Testis (tissue), 3 donors: ENCODE results near the gene H6PD. TPM values are rescaled to one million over a fixed set of nuclear protein-coding genes. Genes with fewer than 3 reads are reported as not detected.

Experiments
- DNase-seq: peaks from one replicate; pipeline ENCODE4 v3.0.0-alpha.2; 2019
- H3K27ac ChIP-seq, 2 donors: fragments of 200-600 bp; sonication (generic); one replicate each; pipeline ENCODE4 v1.5.1; 2019
- H3K27me3 ChIP-seq: fragments of 200-600 bp; sonication (generic); one replicate; pipeline ENCODE4 v1.5.1; 2019
- H3K36me3 ChIP-seq: fragments of 200-600 bp; sonication (generic); one replicate; pipeline ENCODE4 v1.5.1; 2017; ENCODE audit warnings: low read depth; ENCODE audit errors: missing control alignments
- H3K4me1 ChIP-seq: fragments of 200-600 bp; sonication (generic); one replicate; pipeline ENCODE4 v1.5.1; 2019
- H3K4me3 ChIP-seq, 2 donors: fragments of 200-600 bp; sonication (generic); one replicate each; pipeline ENCODE4 v1.5.1; 2017 to 2019
- H3K9me3 ChIP-seq: fragments of 200-600 bp; sonication (generic); one replicate; pipeline ENCODE4 v1.5.1; 2017
- POLR2A ChIP-seq: fragments of 450-650 bp; IDR thresholded peaks from one replicate; pipeline ENCODE4 v1.6.1; 2017; ENCODE audit warnings: antibody characterized with exemption, mild to moderate bottlenecking, moderate library complexity
- WGBS, 2 donors: methylation state at CpG; one replicate each; pipeline ENCODE4 v1.1.5; 2018; 5-methylcytosine and 5-hydroxymethylcytosine counted together
- intact Hi-C: fragments of 100-400 bp; cut with DNase I; formaldehyde crosslinking; loops from one replicate; pipeline ENCODE4 v1.15.1; 2023; ENCODE audit warnings: low total_unique reads
- polyA plus RNA-seq: library from polyadenylated mRNA; stranded (reverse); fragments of 350-450 nt; fragmentation: Illumina TruSeq; extraction: RNeasy Lipid Tissue Mini Kit (QIAGEN cat#74804); gene quantifications from one replicate; pipeline ENCODE4 v1.2.3, GENCODE V29; 2014; ENCODE audit warnings: low read depth, low replicate concordance; ENCODE audit not compliant: insufficient read depth
- total RNA-seq, 2 donors: library from RNA; depleted of rRNA; stranded (reverse); fragments of >200 nt; gene quantifications; one replicate each; pipeline ENCODE4 v1.2.3, GENCODE V29; 2016
- TF ChIP-seq, protein P1 (sequence below), 3 experiments: fragments of 450-650 bp in 2 of 3; fragments of 200-600 bp in 1 of 3; sonication (generic) in 1 of 3; IDR thresholded peaks; one replicate each; pipeline ENCODE4 v1.5.1; 2016 to 2019; ENCODE audit warnings: antibody characterized with exemption in 3 of 3, mild to moderate bottlenecking in 2 of 3, moderate library complexity in 1 of 3

Gene H6PD
- total and polyA plus RNA-seq, 3 donors from 2014 or later: 23.8 to 67.8 (median 55.0) TPM

DNA sequence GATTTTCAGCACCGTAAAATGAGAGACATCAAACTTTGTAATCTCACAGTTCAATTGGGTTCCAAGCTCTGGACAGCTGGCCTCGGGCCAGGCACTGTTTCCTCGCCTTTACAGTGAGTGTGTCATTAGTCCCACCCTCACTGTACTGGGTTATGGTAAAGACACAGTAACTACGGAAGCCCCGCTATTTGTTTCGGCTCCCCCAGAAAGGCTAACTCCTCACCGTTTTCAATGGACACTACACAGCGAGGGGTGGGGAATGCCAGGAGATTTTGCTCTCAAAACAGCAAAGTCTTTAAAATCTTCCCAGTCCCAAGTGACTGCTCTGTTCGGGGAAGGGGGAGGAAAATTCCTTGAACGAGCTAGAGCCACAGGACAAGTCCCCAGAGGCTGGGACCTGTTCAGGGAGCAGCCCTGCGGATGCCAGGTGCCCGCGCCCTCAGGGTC lies 57.4 kb downstream of the H6PD start:
- H3K4me1 ChIP-seq: peaks cover 40% of the 10 kb centered on the region
- WGBS, 2 donors: 2 to 4% methylated on average over 10 to 13 of the region's 13 CpGs
- intact Hi-C loops: loop anchor here (10.0 kb wide), 1 partner anchor 153 kb away; no protein-coding TSS in a partner anchor
- H3K27ac ChIP-seq: peak overlapping the region; percentile 74 to 93
- no peak for TF ChIP-seq POLR2A
- TF ChIP-seq, protein P1, sequence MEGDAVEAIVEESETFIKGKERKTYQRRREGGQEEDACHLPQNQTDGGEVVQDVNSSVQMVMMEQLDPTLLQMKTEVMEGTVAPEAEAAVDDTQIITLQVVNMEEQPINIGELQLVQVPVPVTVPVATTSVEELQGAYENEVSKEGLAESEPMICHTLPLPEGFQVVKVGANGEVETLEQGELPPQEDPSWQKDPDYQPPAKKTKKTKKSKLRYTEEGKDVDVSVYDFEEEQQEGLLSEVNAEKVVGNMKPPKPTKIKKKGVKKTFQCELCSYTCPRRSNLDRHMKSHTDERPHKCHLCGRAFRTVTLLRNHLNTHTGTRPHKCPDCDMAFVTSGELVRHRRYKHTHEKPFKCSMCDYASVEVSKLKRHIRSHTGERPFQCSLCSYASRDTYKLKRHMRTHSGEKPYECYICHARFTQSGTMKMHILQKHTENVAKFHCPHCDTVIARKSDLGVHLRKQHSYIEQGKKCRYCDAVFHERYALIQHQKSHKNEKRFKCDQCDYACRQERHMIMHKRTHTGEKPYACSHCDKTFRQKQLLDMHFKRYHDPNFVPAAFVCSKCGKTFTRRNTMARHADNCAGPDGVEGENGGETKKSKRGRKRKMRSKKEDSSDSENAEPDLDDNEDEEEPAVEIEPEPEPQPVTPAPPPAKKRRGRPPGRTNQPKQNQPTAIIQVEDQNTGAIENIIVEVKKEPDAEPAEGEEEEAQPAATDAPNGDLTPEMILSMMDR (IDR thresholded peaks at IDR 0.05): no peak
- H3K4me3 ChIP-seq: peak overlapping the region; percentile 74 to 86
- H3K27me3 ChIP-seq: no peaks in the 10 kb centered on the region
- H3K36me3 ChIP-seq: no peaks in the 10 kb centered on the region
- DNase-seq: peak; percentile 75
- H3K9me3 ChIP-seq: no peaks in the 10 kb centered on the region

DNA sequence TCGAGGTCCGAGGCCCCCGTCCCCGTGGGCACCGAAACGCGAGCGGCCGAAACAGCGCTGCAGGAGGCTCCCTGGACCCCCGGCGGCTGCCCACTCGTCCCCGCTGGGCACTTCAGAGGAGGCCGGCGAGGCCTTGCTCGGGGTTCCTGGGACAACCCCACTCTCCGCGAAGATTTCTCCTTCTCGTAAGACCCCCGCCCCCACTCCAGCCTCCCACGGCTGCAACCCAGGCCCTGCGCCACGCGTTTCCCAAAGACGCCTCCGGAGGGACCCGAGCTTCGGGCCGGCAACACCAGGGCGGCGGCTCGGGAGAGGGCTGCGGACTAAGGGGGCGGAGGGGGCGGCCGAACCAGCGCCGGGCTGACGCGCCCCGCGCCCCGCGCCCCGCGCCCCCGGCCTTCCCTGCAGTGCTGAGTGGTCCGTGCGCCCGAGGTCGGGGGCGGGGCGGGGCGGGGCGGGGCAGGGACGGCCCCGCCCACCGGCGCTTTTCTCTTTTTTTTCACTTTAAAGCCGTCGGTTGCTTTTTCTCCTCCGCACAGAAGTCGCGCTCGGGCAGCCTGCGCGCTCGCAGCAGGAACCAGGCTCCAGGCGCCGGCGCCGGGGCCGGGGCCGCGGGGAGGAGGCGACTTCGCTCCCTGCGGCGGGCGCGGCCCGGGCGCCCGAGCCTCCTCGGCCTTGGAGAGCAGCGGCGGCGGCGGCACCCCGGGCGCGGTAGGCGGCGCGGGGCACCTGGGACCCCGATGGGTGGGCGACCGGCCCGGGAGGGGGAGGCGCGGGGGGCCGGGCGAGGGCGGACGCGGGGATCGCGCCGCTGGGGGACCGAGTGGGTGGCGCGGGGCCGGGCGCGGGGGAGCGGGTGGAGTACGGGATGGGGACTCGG lies 58.0 kb downstream of the H6PD start, which contains the start of gene SPSB1:
TSS of gene SPSB1 (plus strand) at position 534 of the 880 bp plus-strand sequence. CDS start 62,998 bp downstream, outside the sequence.
- Histone ChIP-seq H3K4me3 (peak within 1 kb of the TSS; percentile 85 to 86), H3K27me3 (no peaks in the 10 kb centered on the region), H3K4me1 (peaks cover 40% of the 10 kb centered on the region), H3K27ac (peak within 1 kb of the TSS; percentile 74 to 93), H3K36me3 (no peaks in the 10 kb centered on the region), H3K9me3 (no peaks in the 10 kb centered on the region)
- intact Hi-C loops: loop anchor here (10.0 kb wide), 1 partner anchor 152 kb away; no protein-coding TSS in a partner anchor
- DNase-seq: peak; percentile 86
- TF ChIP-seq, protein P1 (IDR thresholded peaks at IDR 0.05): no peak
- peak; percentile 60 for TF ChIP-seq POLR2A
- WGBS, 2 donors: 0 to 2% methylated on average over 5 to 101 of the region's 119 CpGs

DNA sequence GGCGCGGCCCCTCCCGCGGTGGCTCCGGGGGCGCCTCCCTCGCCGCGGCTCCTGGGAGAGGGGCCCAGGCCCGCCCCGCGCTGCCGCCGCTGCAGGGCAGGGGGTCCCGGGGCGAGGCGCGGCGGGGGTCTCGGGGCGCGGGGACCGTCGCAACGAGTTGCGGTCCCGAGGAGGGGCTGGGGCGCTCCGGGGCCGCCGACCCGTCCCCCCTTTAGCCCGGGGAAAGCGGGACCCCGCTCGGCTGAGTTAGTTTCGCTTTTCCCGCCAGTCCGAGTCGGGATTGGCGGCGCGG lies 58.6 kb downstream of the H6PD start:
- DNase-seq: no peak
- TF ChIP-seq, protein P1 (IDR thresholded peaks at IDR 0.05): no peak
- TF ChIP-seq POLR2A: no peak
- H3K27me3 ChIP-seq: no peaks in the 10 kb centered on the region
- 0% methylated on average over 15 of the region's 43 CpGs; no CpG with 5 or more reads in 1 of the 2 donors for WGBS, 2 donors
- peaks cover 40% of the 10 kb centered on the region for H3K4me1 ChIP-seq
- H3K36me3 ChIP-seq: no peaks in the 10 kb centered on the region
- peak overlapping the region; percentile 85 to 86 for H3K4me3 ChIP-seq
- intact Hi-C loops: loop anchor here (10.0 kb wide), 1 partner anchor 152 kb away; no protein-coding TSS in a partner anchor
- H3K9me3 ChIP-seq: no peaks in the 10 kb centered on the region
- H3K27ac ChIP-seq: peak overlapping the region; percentile 39 to 93

DNA sequence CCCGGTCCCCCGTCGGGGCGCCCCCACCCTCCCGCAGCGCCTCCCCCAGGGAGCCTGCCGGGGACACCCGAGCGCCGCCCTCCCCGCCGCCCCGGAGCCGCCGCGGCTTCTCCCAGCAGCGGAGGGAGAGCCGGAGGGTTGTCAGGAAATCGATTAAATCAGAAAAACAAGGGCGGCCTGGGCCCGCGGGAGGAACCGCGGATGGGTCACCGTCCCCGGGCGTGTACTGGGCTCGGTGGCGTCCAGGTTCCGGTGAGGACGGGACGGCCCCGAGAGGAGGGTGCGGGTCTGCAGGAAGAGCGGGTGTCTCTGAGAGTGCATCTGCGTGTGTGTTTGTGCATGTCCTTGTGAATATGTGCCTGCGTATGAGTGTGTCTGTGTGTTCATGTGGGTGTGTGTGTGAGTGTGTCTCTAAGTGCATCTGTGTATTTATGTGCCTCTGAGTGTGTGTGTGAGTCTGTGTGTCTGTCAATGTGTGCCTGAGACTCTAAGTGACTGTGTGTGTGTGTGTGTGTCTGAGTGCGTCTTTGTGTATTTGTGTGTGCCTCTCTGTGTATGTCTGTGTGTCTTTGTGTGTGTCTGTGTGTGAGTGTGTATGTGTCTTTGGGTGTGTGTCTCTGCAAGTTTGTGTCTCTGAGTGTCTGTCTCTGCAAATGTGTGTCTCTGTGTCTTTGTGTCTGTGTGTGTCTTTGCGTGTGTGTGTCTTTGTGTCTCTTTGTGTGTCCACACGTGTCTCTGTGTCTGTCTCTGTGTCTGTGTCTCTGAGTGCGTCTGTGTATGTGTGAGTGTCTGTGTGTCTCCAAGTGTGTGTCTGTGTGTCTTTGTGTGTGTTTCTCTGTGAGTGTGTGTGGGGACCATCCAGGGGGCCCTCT lies 59.2 kb downstream of the H6PD start:
- no peak for DNase-seq
- H3K27ac ChIP-seq: peak overlapping the region; percentile 39 to 93
- no peaks in the 10 kb centered on the region for H3K9me3 ChIP-seq
- H3K27me3 ChIP-seq: no peaks in the 10 kb centered on the region
- H3K36me3 ChIP-seq: no peaks in the 10 kb centered on the region
- H3K4me3 ChIP-seq: peak overlapping the region; percentile 85 to 86
- 12 to 13% methylated on average over 13 to 14 of the region's 41 CpGs for WGBS, 2 donors
- H3K4me1 ChIP-seq: peaks cover 40% of the 10 kb centered on the region
- TF ChIP-seq POLR2A: no peak
- TF ChIP-seq, protein P1 (IDR thresholded peaks at IDR 0.05): no peak
- intact Hi-C loops: loop anchor here (10.0 kb wide), 1 partner anchor 151 kb away; no protein-coding TSS in a partner anchor
